ENCODE results near the gene ISY1. TPM values are rescaled to one million over a fixed set of nuclear protein-coding genes. Genes with fewer than 3 reads are reported as not detected.
"Not testable (repeated sequence)": the region's sequence is repeated elsewhere in the genome, so short reads cannot be mapped to it uniquely, and the experiment has no call there.

Gene ISY1
- total RNA-seq, 1 donor from 2014 or later, result 23.6 TPM

- DNase-seq (ENCODE audit: low spot score), result peak; percentile 88
Measured at GRCh38 chr3:129120254-129121004, 40.4 kb downstream of the ISY1 start.

GRCh38 chr3:129119365-129120100 is 41.3 kb downstream of the ISY1 start:
- peak; percentile 40 for DNase-seq (ENCODE audit: low spot score)

GRCh38 chr3:129118745-129119144 is 42.1 kb downstream of the ISY1 start:
- no peak for DNase-seq (ENCODE audit: low spot score)

- DNase-seq (ENCODE audit: low spot score), result no peak
Measured at GRCh38 chr3:129117134-129117533, 43.7 kb downstream of the ISY1 start.

GRCh38 chr3:129116482-129116946 is 44.3 kb downstream of the ISY1 start:
- DNase-seq (ENCODE audit: low spot score), result no peak

- DNase-seq (ENCODE audit: low spot score), result no peak
Measured at GRCh38 chr3:129114455-129114854, 46.4 kb downstream of the ISY1 start.

GRCh38 chr3:129112308-129113052 is 48.4 kb downstream of the ISY1 start:
- no peak for DNase-seq (ENCODE audit: low spot score)

GRCh38 chr3:129111076-129111780 is 49.6 kb downstream of the ISY1 start:
- DNase-seq (ENCODE audit: low spot score), result not testable (repeated sequence)

GRCh38 chr3:129107793-129108192 is 53.1 kb downstream of the ISY1 start:
- no peak for DNase-seq (ENCODE audit: low spot score)

- DNase-seq (ENCODE audit: low spot score), result peak; percentile 58
Measured at GRCh38 chr3:129106866-129107565, 53.8 kb downstream of the ISY1 start.

- DNase-seq (ENCODE audit: low spot score), result no peak
Measured at GRCh38 chr3:129106320-129106719, 54.5 kb downstream of the ISY1 start.

GRCh38 chr3:129105862-129106261 is 55.0 kb downstream of the ISY1 start:
- DNase-seq (ENCODE audit: low spot score), result no peak

- DNase-seq (ENCODE audit: low spot score), result no peak
Measured at GRCh38 chr3:129104498-129105079, 56.3 kb downstream of the ISY1 start.

- DNase-seq (ENCODE audit: low spot score), result no peak
Measured at GRCh38 chr3:129104051-129104450, 56.8 kb downstream of the ISY1 start.

- DNase-seq (ENCODE audit: low spot score), result no peak
Measured at GRCh38 chr3:129103296-129103695, 57.6 kb downstream of the ISY1 start.

GRCh38 chr3:129101370-129102138 is 59.3 kb downstream of the ISY1 start:
- DNase-seq (ENCODE audit: low spot score), result no peak

- DNase-seq (ENCODE audit: low spot score), result no peak
Measured at GRCh38 chr3:129100274-129100673, 60.6 kb downstream of the ISY1 start.

GRCh38 chr3:129095285-129095684 is 65.6 kb downstream of the ISY1 start:
- no peak for DNase-seq (ENCODE audit: low spot score)

- DNase-seq (ENCODE audit: low spot score), result not testable (repeated sequence)
Measured at GRCh38 chr3:129088312-129088711, 72.6 kb downstream of the ISY1 start.

GRCh38 chr3:129087904-129088303 is 73.0 kb downstream of the ISY1 start:
- peak; percentile 29 for DNase-seq (ENCODE audit: low spot score)

All from mucosa of gallbladder (tissue), 1 donor.